GM12892 (cell line): ENCODE results near the gene PLPP4.

Experiments
- POLR2AphosphoS5 ChIP-seq: IDR thresholded peaks from 2 replicates; pipeline ENCODE4 v1.6.1; 2011; ENCODE audit warnings: low read depth, low read length, control low read depth
- TAF1 ChIP-seq: IDR thresholded peaks from 2 replicates; pipeline ENCODE4 v1.6.1; 2011; ENCODE audit warnings: low read depth, mild to moderate bottlenecking, control low read depth, low read length, borderline replicate concordance

- TF ChIP-seq POLR2AphosphoS5 (no peak), TAF1 (no peak)
Observed at GRCh38 chr10:120474956-120475355, 17.9 kb downstream of the PLPP4 start.
